ENCODE data around the gene CHRNB2.

Gene CHRNB2

DNA sequence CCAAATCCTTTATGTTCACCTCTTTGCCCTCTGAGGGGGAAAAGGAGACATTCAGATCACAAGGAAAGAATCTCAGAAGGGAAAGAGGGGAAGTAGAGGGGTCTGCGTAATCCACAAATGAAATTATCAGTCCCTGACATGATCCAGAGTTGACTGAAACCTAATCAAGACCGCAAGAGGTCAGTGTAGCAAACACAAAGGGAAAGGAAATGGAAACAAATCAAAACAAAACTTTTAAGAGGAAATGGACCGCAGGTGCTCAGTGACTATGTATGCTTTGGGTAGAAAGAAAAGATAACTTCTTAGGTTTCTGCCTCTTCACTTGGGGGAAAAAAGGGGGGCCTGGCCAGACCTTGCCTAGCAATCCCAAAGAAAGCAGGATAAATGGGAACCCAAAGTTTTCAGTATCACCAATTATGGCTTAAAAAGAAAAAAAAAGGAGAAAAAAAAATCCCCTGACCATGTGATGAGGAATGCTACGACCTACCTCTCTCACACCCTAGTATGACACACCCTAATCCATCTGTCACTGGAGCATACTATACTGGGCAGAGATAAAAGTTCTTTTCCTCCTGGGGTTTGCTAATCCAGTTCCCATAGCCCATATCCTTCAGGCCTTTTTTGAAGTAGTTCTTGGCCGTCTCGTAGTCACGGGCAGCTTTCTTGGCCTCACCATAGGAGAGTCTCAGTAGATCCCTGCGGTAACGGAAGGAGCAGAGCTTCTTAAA lies 16.9 kb downstream of the CHRNB2 start:
- TF ChIP-seq, protein P1, sequence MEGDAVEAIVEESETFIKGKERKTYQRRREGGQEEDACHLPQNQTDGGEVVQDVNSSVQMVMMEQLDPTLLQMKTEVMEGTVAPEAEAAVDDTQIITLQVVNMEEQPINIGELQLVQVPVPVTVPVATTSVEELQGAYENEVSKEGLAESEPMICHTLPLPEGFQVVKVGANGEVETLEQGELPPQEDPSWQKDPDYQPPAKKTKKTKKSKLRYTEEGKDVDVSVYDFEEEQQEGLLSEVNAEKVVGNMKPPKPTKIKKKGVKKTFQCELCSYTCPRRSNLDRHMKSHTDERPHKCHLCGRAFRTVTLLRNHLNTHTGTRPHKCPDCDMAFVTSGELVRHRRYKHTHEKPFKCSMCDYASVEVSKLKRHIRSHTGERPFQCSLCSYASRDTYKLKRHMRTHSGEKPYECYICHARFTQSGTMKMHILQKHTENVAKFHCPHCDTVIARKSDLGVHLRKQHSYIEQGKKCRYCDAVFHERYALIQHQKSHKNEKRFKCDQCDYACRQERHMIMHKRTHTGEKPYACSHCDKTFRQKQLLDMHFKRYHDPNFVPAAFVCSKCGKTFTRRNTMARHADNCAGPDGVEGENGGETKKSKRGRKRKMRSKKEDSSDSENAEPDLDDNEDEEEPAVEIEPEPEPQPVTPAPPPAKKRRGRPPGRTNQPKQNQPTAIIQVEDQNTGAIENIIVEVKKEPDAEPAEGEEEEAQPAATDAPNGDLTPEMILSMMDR (IDR thresholded peaks at IDR 0.05; ENCODE audit: low read length), result peak; percentile 56
- TF ChIP-seq EZH2 (optimal IDR thresholded peaks at IDR 0.05; ENCODE audit: low read depth, low read length), result no peak
- Histone ChIP-seq H3K27ac (ENCODE audit: low read length) (peak overlapping the region; percentile 47; the same call in 1 of the 2 replicates), H3K9ac (ENCODE audit: low read length) (no peak overlapping the region; the same call in 1 of the 2 replicates), H3F3A (ENCODE audit: insufficient read depth, low read length) (peaks cover 25% of the 10 kb centered on the region), H2AFZ (ENCODE audit: low read length) (no peak overlapping the region), H3K4me2 (ENCODE audit: low read depth, low read length) (peak overlapping the region; percentile 4; the same call in 1 of the 2 replicates), H3K9me3 (replicated peaks; ENCODE audit: insufficient read depth, low read length) (no peaks in the 10 kb centered on the region), H3K4me3 (ENCODE audit: low read length) (no peak overlapping the region), H3K27me3 (replicated peaks; ENCODE audit: insufficient read depth, low read length) (no peaks in the 10 kb centered on the region), H3K36me3 (replicated peaks; ENCODE audit: insufficient read depth, low read length) (peaks cover 56% of the 10 kb centered on the region), H3K9me2 (replicated peaks; ENCODE audit: insufficient read depth, low read length) (no peaks in the 10 kb centered on the region), H4K20me1 (ENCODE audit: insufficient read depth, low read length) (no peaks in the 10 kb centered on the region), H3K4me1 (ENCODE audit: low read length) (peaks cover 48% of the 10 kb centered on the region), H3K79me2 (ENCODE audit: low read length) (0 out of 2 replicates have a peak, but pooled peaks cover 14% of the 10 kb centered on the region)
- peak; percentile 79 for DNase-seq

DNA sequence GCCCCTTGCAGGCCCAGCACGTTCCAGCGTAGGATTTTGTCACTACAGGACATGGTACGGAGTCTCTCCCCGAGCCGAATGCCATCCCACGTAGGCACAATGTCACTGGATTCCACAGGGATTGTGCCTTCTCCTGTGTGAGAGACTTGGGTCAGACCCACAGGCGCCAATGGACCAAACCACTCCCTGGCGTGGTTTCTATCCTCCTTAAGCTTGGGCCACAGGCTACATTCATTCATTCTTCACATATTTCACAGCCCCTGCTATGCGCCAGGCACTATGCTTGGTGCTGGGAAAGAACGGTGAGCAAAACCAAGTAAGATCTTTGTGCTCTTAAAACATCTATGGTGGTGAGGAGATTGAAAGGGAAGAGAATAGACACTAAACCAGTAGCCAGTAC lies 18.7 kb downstream of the CHRNB2 start:
- peak overlapping the region; percentile 47; the same call in 1 of the 2 replicates for H3K27ac ChIP-seq (ENCODE audit: low read length)
- H3K4me3 ChIP-seq (ENCODE audit: low read length), result no peak overlapping the region
- no peak overlapping the region for H3K4me2 ChIP-seq (ENCODE audit: low read depth, low read length)
- H3K27me3 ChIP-seq (replicated peaks; ENCODE audit: insufficient read depth, low read length), result no peaks in the 10 kb centered on the region
- TF ChIP-seq EZH2phosphoT487 (IDR thresholded peaks at IDR 0.05; ENCODE audit: low read length) (no peak), EZH2 (optimal IDR thresholded peaks at IDR 0.05; ENCODE audit: low read depth, low read length) (no peak)
- TF ChIP-seq, protein P1 (IDR thresholded peaks at IDR 0.05; ENCODE audit: low read length), result no peak
- peaks cover 21% of the 10 kb centered on the region; the same call in 1 of the 2 replicates for H3K79me2 ChIP-seq (ENCODE audit: low read length)
- peaks cover 62% of the 10 kb centered on the region for H3K36me3 ChIP-seq (replicated peaks; ENCODE audit: insufficient read depth, low read length)
- peaks cover 25% of the 10 kb centered on the region for H3F3A ChIP-seq (ENCODE audit: insufficient read depth, low read length)
- peaks cover 48% of the 10 kb centered on the region for H3K4me1 ChIP-seq (ENCODE audit: low read length)
- DNase-seq, result no peak
- no peaks in the 10 kb centered on the region for H3K9me2 ChIP-seq (replicated peaks; ENCODE audit: insufficient read depth, low read length)
- H2AFZ ChIP-seq (ENCODE audit: low read length), result no peak overlapping the region
- H3K9me3 ChIP-seq (replicated peaks; ENCODE audit: insufficient read depth, low read length), result no peaks in the 10 kb centered on the region
- no peaks in the 10 kb centered on the region for H4K20me1 ChIP-seq (ENCODE audit: insufficient read depth, low read length)
- no peak overlapping the region for H3K9ac ChIP-seq (ENCODE audit: low read length)

DNA sequence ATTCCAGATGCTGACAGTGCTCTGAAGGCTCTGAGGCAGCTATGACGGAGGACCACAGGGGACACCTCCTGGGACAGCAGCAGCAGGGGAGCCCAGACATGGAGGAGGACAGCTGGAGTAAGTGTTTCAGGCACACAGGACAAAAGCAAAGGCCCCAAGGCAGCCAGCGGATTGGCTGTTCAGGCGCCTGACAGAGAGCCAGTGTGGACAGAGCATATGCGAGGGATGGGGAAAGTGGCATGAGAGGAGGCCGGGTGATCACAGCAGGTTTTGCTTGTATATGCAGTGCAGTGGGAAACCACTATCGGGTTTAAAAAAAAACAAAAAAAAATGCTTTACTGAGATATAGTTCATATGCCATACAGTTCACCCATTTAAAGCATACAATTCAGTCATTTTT lies 19.1 kb downstream of the CHRNB2 start:
- Histone ChIP-seq H3K4me3 (ENCODE audit: low read length) (no peak overlapping the region), H3K36me3 (replicated peaks; ENCODE audit: insufficient read depth, low read length) (peaks cover 62% of the 10 kb centered on the region), H3K4me2 (ENCODE audit: low read depth, low read length) (no peak overlapping the region), H3K27me3 (replicated peaks; ENCODE audit: insufficient read depth, low read length) (no peaks in the 10 kb centered on the region), H3K9me2 (replicated peaks; ENCODE audit: insufficient read depth, low read length) (no peaks in the 10 kb centered on the region), H3K4me1 (ENCODE audit: low read length) (peaks cover 48% of the 10 kb centered on the region), H3F3A (ENCODE audit: insufficient read depth, low read length) (peaks cover 25% of the 10 kb centered on the region), H3K9ac (ENCODE audit: low read length) (no peak overlapping the region), H3K9me3 (replicated peaks; ENCODE audit: insufficient read depth, low read length) (no peaks in the 10 kb centered on the region), H2AFZ (ENCODE audit: low read length) (no peak overlapping the region), H3K27ac (ENCODE audit: low read length) (no peak overlapping the region), H3K79me2 (ENCODE audit: low read length) (peaks cover 25% of the 10 kb centered on the region; the same call in 1 of the 2 replicates), H4K20me1 (ENCODE audit: insufficient read depth, low read length) (no peaks in the 10 kb centered on the region)
- DNase-seq, result no peak
- TF ChIP-seq, protein P1 (IDR thresholded peaks at IDR 0.05; ENCODE audit: low read length), result no peak
- no peak for TF ChIP-seq EZH2 (optimal IDR thresholded peaks at IDR 0.05; ENCODE audit: low read depth, low read length)
- no peak for TF ChIP-seq EZH2phosphoT487 (IDR thresholded peaks at IDR 0.05; ENCODE audit: low read length)

Measured in MM.1S (cell line).